HTERT RPE-1 (cell line): ENCODE data around the gene FXYD1.

Source experiments
- in situ Hi-C: fragments of 300-500 bp; cut with MboI; formaldehyde crosslinking; loops from 4 replicates; pipeline ENCODE4 v1.14.3; 2020; ENCODE audit warnings: low sequenced_read_pairs

The FXYD1 gene

GRCh38 chr19:35160629-35161433, 22.2 kb downstream of the FXYD1 start:
- in situ Hi-C loops = no loop called here

- in situ Hi-C loops = no loop called here
Measured at GRCh38 chr19:35161434-35161743, 22.8 kb downstream of the FXYD1 start.

DNA sequence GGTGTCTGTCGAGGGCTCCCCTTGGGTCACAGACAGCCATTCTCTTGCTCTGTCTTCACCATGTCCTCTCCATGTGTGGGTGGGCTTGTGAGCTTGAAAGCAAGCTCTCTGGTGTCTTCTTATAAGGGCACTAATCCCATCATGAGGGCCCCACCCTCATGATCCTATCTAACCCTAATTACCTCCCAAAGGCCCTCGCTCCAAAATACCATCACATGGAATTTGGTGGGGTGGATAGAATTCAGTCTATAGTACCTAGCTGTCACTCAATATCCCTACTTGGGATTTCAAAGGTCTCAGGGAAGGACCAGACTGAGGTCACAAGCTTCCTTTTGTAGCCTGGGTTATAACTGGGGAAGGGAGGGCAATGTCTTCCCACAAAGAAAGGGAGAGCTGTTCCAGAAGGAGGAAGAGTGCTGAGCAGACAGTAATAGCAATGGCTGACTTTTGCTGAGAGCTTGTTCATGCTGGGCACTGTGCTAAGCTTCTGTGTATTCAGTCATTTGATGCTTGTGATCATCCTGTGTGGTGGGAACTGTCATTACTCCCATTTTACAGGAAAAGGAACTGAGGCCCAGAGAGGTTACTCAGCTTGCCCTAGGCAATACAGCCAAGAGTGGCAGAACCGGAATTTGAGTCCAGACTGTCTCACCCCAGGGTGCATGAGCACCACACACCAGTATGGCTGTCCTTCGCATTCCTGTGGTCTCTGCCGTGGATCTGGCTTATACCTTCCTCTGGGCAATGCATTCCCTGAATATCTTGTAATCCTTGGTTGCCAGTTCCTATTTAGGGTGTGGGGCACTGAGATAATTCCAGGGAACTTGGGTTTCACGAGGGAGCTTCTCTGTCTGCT, 24.1 kb downstream of the FXYD1 start:
- in situ Hi-C loops = no loop called here

DNA sequence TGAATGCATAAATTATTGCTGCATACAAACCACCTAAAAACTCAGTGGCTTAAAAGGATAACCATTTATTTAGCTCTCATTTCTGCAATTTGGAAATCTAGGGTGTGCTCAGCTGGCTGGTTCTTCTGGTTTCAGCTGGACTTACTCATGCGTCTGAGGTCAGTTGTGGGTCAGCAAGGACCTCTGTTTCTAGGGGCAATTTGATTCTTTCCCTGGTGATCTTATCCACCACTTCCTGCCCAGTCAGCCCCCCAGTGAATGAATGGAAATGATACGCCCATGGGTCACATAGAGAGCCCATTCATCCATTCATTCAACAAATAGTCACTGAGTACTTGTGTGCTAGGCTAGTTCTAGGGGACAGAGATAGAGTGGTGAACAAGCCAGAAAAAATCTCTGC, 25.8 kb downstream of the FXYD1 start:
- in situ Hi-C loops = no loop called here

GRCh38 chr19:35165200-35166058, 26.8 kb downstream of the FXYD1 start:
- in situ Hi-C loops = no loop called here

DNA sequence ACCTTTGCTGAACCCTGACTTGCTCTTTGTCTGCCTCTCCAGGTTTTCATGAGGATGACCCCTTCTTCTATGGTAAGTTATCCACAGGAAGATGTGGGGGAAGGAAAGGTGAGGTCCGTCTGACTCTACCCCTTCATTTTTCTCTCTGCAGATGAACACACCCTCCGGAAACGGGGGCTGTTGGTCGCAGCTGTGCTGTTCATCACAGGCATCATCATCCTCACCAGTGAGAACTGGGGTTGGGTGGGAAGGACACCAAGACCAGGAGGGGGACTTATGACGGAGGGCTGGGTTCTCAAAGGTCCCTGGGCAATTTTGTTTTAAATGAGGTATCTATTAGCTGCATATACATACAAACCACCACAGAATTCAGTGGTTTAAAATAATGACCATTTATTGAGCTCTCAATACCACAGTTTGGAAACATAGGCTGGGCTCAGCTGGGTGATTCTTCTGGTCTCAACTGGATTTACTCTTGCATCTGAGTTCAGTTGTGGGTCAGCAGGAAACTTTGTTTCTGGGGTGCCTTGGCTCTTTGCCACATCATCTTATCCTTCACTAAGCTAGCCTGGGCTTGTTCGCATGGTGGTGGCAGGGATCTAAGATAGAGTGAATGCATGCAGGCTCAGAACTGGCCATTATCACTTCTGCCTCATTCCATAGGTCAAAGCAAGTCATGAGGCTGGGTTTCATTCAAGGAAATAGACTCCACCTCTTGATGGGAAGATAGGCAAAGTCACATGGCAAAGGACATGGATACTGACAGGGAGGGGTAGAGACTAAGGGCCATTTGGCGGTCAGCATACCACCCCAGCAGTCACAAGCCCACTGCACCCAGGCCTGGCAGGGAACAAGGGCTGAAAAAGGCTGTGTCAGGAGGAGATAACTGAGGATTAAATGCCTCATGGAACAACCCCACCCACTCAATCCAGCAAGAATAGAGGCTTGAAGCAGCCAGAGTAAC, 27.8 kb downstream of the FXYD1 start:
- in situ Hi-C loops = no loop called here

- in situ Hi-C loops = no loop called here
Measured at GRCh38 chr19:35167251-35168119, 28.9 kb downstream of the FXYD1 start.

- in situ Hi-C loops = no loop called here
Measured at GRCh38 chr19:35168196-35168595, 29.6 kb downstream of the FXYD1 start.

DNA sequence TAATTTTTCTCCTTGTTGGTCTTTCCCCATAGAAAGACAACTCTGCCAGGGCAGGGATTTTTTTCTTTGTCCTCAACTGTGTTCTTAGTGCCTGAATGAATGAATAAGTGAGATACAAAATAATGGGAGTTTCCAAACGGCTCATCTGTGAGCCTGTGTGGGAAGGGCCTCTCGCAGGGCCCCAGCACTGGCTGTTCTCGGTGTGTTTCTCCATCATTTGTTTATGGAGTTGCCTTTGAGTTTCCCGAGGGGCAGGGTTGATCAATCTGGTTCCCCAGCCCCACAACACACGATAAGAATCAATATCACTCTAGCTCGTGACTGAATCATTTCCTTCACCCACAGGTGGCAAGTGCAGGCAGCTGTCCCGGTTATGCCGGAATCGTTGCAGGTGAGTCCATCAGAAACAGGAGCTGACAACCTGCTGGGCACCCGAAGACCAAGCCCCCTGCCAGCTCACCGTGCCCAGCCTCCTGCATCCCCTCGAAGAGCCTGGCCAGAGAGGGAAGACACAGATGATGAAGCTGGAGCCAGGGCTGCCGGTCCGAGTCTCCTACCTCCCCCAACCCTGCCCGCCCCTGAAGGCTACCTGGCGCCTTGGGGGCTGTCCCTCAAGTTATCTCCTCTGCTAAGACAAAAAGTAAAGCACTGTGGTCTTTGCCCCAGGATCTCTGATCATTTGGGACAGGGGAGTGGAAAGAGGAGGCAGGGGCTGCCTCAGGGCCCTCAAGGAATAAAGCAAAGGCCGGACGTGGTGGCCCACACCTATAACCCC, 30.8 kb downstream of the FXYD1 start:
- in situ Hi-C loops = no loop called here

- in situ Hi-C loops = no loop called here
Measured at GRCh38 chr19:35170359-35171061, 31.9 kb downstream of the FXYD1 start.

DNA sequence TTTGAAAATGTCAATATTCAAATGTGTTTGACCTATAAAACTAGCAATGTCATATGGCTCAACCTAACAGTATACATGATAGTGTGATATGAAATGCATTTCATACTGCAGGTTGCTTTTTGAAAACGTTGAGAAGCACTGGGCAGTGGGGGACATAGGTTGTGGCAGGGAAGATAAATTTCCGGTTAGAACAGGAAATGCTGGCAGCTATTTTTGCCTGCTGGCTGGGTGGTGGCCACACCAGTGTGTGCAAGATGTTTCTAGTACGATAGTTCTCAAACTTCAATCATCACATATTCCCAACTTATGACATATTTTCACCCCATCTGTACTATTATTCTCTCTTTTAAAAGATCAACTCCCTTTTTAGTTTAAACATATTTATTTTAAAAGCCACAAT, 33.1 kb downstream of the FXYD1 start:
- in situ Hi-C loops = no loop called here

DNA sequence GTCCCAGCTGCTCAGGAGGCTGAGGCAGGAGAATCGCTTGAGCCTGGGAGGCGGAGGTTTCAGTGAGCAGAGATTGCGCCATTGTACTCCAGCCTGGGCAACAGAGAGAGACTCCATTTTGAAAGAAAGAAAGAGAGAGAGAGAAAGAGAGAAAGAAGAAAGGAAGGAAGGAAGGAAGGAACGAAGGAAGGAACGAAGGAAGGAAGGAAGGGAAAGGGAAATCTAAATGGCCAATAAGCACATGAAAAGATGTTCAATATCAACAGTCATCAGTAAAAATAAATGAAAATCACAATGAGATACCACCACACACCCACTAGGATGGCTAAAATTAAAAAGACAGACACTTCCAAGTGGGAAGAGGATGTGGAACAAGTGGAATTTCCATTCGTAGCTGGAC, 35.6 kb downstream of the FXYD1 start:
- in situ Hi-C loops = no loop called here

DNA sequence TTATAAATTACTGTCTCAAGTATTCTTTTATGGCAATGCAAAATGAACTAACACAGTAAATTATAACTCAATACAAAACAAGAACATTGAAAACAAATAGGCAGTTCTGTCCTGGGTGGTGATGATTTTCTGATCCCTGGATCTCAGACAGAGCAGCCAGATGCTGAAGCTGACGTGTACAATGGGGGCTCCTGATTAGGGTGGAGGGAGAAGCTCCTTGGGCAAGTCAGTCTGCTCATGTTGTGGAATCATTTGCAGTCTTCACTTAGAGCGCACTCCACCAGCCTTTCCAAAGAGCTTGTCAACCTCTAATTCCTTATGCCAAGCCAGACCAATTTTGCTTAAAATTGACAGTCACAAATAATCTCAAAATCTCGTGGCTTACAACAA, 37.6 kb downstream of the FXYD1 start:
- in situ Hi-C loops = no loop called here

GRCh38 chr19:35177377-35178274, 39.0 kb downstream of the FXYD1 start:
- in situ Hi-C loops = no loop called here

DNA sequence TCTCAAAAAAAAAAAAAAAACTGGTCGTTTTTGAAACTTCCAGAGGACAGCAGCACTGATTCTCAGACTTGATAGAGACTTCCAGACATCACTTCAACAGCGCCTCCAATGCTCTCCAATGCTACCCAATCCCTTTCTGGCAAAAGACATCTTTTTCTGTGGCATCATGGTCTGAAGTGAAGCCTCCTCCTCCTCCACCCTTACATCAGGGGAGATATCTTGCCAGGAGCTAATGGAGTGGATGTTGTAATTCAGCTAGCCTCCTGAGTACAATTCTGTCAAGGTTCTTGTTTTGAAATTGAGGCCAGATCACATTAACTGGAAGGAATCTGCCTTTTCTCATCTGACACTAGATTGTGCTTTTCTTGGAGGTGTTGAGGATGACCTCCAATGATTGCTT, 40.1 kb downstream of the FXYD1 start:
- in situ Hi-C loops = no loop called here

DNA sequence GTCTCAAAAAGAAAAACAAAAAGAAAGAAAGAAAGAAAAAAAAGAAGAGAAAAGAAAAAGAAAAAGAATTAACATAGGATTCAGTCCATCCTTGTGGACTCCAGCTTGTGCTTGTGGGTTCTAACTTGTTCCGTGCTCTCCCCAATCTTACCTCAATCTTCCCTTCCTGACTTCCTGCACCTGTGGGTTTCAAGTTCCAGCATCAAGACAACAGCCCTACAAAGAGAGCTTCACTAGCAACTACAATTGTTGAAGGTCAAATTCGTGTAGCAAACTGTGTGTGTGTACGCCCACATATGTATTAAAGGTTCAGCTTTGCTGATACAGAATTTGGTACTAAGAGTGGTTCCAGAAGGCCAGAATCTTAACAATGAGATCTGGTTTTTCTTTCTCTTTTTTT, 41.2 kb downstream of the FXYD1 start:
- in situ Hi-C loops = no loop called here

DNA sequence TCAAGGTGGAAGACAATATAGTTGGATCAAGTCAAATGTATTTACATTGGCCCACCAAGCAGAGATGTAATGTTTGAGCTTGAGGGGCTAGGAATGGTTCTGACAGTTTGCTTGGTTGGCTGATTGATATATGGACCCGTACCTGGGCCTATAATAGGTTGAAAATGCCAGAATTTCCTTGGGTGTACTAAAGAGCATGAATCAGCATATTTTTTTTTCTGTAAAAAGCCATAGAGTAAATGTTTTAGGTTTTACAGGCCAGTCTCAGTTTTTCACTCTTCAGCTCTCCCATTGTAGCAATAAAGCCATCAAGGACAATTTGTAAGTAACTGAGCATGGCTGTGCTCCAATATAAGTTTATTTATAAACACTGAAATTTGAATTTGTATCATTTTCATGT, 42.8 kb downstream of the FXYD1 start:
- in situ Hi-C loops = no loop called here
